K562 (cell line): ENCODE measurements around the gene SLC25A36. TPM values are rescaled to one million over a fixed set of nuclear protein-coding genes. Genes with fewer than 3 reads are reported as not detected.

ENCODE experiments used
- ARID3A ChIP-seq: IDR thresholded peaks from 2 replicates; pipeline ENCODE4 v1.6.1; 2012; ENCODE audit warnings: low read depth, low read length, improper control_type of control experiment, borderline replicate concordance
- BRD9 ChIP-seq: fragments of 450-650 bp; IDR thresholded peaks from 2 replicates; pipeline ENCODE4 v1.6.1; 2018; ENCODE audit warnings: low read depth; ENCODE audit not compliant: partially characterized antibody
- CGGBP1 ChIP-seq: fragments of 250-450 bp; sonication (Bioruptor Pico); IDR thresholded peaks from 2 replicates; pipeline ENCODE4 v1.9.0; 2021; ENCODE audit warnings: mild to moderate bottlenecking
- CTCF ChIP-seq, 3 experiments: IDR thresholded peaks in 2 of 3; conservative IDR thresholded peaks in 1 of 3; 2 replicates each; pipeline ENCODE4 v1.5.1; 2011 to 2012; ENCODE audit warnings: low read length in 3 of 3, mild to moderate bottlenecking in 3 of 3, control low read depth in 2 of 3, improper control_type of control experiment in 1 of 3, inconsistent platforms in 1 of 3, low read depth in 1 of 3, mixed read lengths in 1 of 3, moderate library complexity in 1 of 3; ENCODE audit not compliant: insufficient read depth in 2 of 3
- DDX20 ChIP-seq: fragments of 450-650 bp; IDR thresholded peaks from 2 replicates; pipeline ENCODE4 v1.6.1; 2016; ENCODE audit warnings: missing genetic modification characterization, low read depth, mild to moderate bottlenecking, missing compliant biosample characterization, moderate library complexity
- FOXK1 ChIP-seq: sonication (generic); formaldehyde crosslinking; IDR thresholded peaks from 2 replicates; pipeline ENCODE4 v1.8.0; 2022; ENCODE audit warnings: missing genetic modification reagents, mild to moderate bottlenecking, borderline replicate concordance
- FUS ChIP-seq: fragments of 200-400 bp; formaldehyde crosslinking; optimal IDR thresholded peaks from 2 replicates; pipeline ENCODE3; 2017; ENCODE audit warnings: low read depth, low read length
- L3MBTL2 ChIP-seq: fragments of 450-650 bp; IDR thresholded peaks from 2 replicates; pipeline ENCODE4 v1.6.1; 2016; ENCODE audit warnings: mild to moderate bottlenecking, moderate library complexity
- MAFG ChIP-seq: fragments of 450-650 bp; conservative IDR thresholded peaks from 2 replicates; pipeline ENCODE4 v1.6.1; 2016; ENCODE audit warnings: missing genetic modification characterization, missing compliant biosample characterization
- NCOA4 ChIP-seq: fragments of 450-650 bp; IDR thresholded peaks from 2 replicates; pipeline ENCODE4 v1.6.1; 2018; ENCODE audit warnings: mild to moderate bottlenecking; ENCODE audit not compliant: partially characterized antibody
- PBX2 ChIP-seq, 2 experiments: IDR thresholded peaks in 1 of 2; conservative IDR thresholded peaks in 1 of 2; 2 replicates each; pipeline ENCODE4 v1.6.1; 2016; ENCODE audit warnings: low read depth in 2 of 2, mild to moderate bottlenecking in 1 of 2, missing compliant biosample characterization in 1 of 2, missing genetic modification characterization in 1 of 2, moderate library complexity in 1 of 2
- POLR2H ChIP-seq: IDR thresholded peaks from 2 replicates; pipeline ENCODE4 v1.6.1; 2016; ENCODE audit warnings: missing genetic modification characterization, low read depth, mild to moderate bottlenecking, control low read depth, missing compliant biosample characterization, moderate library complexity
- PRPF4 ChIP-seq: fragments of 200-400 bp; formaldehyde crosslinking; IDR thresholded peaks from one replicate; pipeline ENCODE4 v1.6.1; 2017; ENCODE audit warnings: low read length, low read depth, mild to moderate bottlenecking; ENCODE audit not compliant: insufficient read depth, poor library complexity, severe bottlenecking
- SAFB ChIP-seq: fragments of 200-400 bp; formaldehyde crosslinking; IDR thresholded peaks from 2 replicates; pipeline ENCODE4 v1.6.1; 2017; ENCODE audit warnings: low read depth, low read length, borderline replicate concordance
- SIN3A ChIP-seq, 2 experiments: fragments of 150-350 bp in 1 of 2; IDR thresholded peaks; 2 replicates each; pipeline ENCODE4 v1.6.1; 2011 to 2016; ENCODE audit warnings: borderline replicate concordance in 2 of 2, low read depth in 2 of 2, low read length in 2 of 2, mild to moderate bottlenecking in 2 of 2, moderate library complexity in 2 of 2; ENCODE audit not compliant: control insufficient read depth in 1 of 2
- SMARCA4 ChIP-seq: fragments of 450-650 bp; IDR thresholded peaks from 2 replicates; pipeline ENCODE4 v1.6.1; 2016
- SMARCE1 ChIP-seq: fragments of 450-650 bp; IDR thresholded peaks from 2 replicates; pipeline ENCODE4 v1.7.1; 2016; ENCODE audit warnings: mild to moderate bottlenecking
- SPI1 ChIP-seq: IDR thresholded peaks from 2 replicates; pipeline ENCODE4 v1.6.1; 2011; ENCODE audit warnings: low read depth, low read length, control low read depth, borderline replicate concordance
- ZNF124 ChIP-seq: sonication (generic); formaldehyde crosslinking; IDR thresholded peaks from 2 replicates; pipeline ENCODE4 v1.8.1; 2022; ENCODE audit warnings: missing genetic modification reagents
- ZNF263 ChIP-seq: sonication (generic); formaldehyde crosslinking; IDR thresholded peaks from 2 replicates; pipeline ENCODE4 v1.8.0; 2022; ENCODE audit warnings: mild to moderate bottlenecking, missing genetic modification reagents, borderline replicate concordance
- polyA plus RNA-seq, 8 experiments: library from polyadenylated mRNA; depleted of rRNA in 4 of 8; stranded (reverse) in 5 of 8; unstranded in 3 of 8; fragments of >200 nt; fragmentation: Nextera tagmentation in 2 of 8; fragmentation: Illumina TruSeq in 1 of 8; extraction: Ambion mirVana in 2 of 8; extraction: Trizol in 1 of 8; gene quantifications; 2 replicates each; pipeline versions ENCODE4 v1.2.1 to v1.2.3, GENCODE V29; 2011 to 2014; ENCODE audit warnings: inconsistent platforms in 1 of 8, missing spikeins in 1 of 8
- total RNA-seq, 7 experiments: library from RNA; depleted of rRNA in 6 of 7; stranded (reverse); fragments of >200 nt in 6 of 7; fragmentation: Illumina TruSeq in 2 of 7; extraction: Trizol in 2 of 7; gene quantifications; 2 replicates each; pipeline versions ENCODE4 v1.2.1 to v1.2.3, GENCODE V29; 2011 to 2021; ENCODE audit warnings: low replicate concordance in 1 of 7

SLC25A36 gene
- total and polyA plus RNA-seq, 9 of the 15 experiments (the other 6 are each of a cell fraction or from before 2014, with no cell fraction given), result 12.0 to 95.3 (median 43.3) TPM

GRCh38 chr3:140953028-140953960, 11.7 kb downstream of the SLC25A36 start (continued):
- TF ChIP-seq POLR2H (tag) (0 out of 2 replicates have a peak, but pooled peaks have one; percentile 30), SMARCA4 (peak; percentile 95), MAFG (peak; percentile 91), ARID3A (peak; percentile 54; the same call in 1 of the 2 replicates), PRPF4 (no peak), FUS (no peak), BRD9 (peak; percentile 51), PBX2 (CRISPR knock-in tag; IDR thresholded peaks at IDR 0.05; ENCODE audit: low read depth) (no peak), PBX2 (tag; conservative IDR thresholded peaks at IDR 0.05; ENCODE audit: low read depth) (peak; percentile 97), SMARCE1 (peak; percentile 95), ZNF263 (no peak), L3MBTL2 (no peak), DDX20 (tag) (no peak), CGGBP1 (CRISPR knock-in tag) (no peak), NCOA4 (no peak), SPI1 (no peak), SIN3A (IDR thresholded peaks at IDR 0.05; ENCODE audit: borderline replicate concordance in 2 of 2, control insufficient read depth in 1 of 2, low read depth in 2 of 2, low read length in 2 of 2) (no peak), CTCF (IDR thresholded peaks at IDR 0.05 in 2 of 3, conservative IDR thresholded peaks at IDR 0.05 in 1 of 3; ENCODE audit: insufficient read depth in 2 of 3, low read depth in 1 of 3, low read length in 3 of 3) (no peak), SAFB (no peak), FOXK1 (CRISPR knock-in tag) (no peak), ZNF124 (CRISPR knock-in tag) (no peak)
